IPS-15b (cell line): Measurements from ENCODE around the gene GABRR3.

Experiments
- H3K27me3 ChIP-seq: one replicate; pipeline ENCODE4 v1.6.1; 2013; ENCODE audit warnings: low read length; ENCODE audit not compliant: control insufficient read depth, insufficient read depth
- H3K36me3 ChIP-seq: one replicate; pipeline ENCODE4 v1.6.1; 2013; ENCODE audit warnings: low read length; ENCODE audit not compliant: control insufficient read depth, insufficient read depth
- H3K4me1 ChIP-seq: one replicate; pipeline ENCODE4 v1.6.1; 2013; ENCODE audit warnings: mild to moderate bottlenecking, low read length; ENCODE audit not compliant: control insufficient read depth, insufficient read depth
- H3K4me3 ChIP-seq: one replicate; pipeline ENCODE4 v1.5.1; 2013; ENCODE audit warnings: low read depth, low read length
- H3K9ac ChIP-seq: one replicate; pipeline ENCODE4 v1.6.1; 2013; ENCODE audit warnings: low read depth, mild to moderate bottlenecking, low read length
- H3K9me3 ChIP-seq: one replicate; pipeline ENCODE4 v1.6.1; 2013; ENCODE audit warnings: mild to moderate bottlenecking, low read length; ENCODE audit not compliant: control insufficient read depth, insufficient read depth

Gene GABRR3

GRCh38 chr3:97949743-97950142 is 85.4 kb downstream of the GABRR3 start:
- Histone ChIP-seq H3K4me3 (no peak overlapping the region), H3K36me3 (no peaks in the 10 kb centered on the region), H3K9me3 (no peaks in the 10 kb centered on the region), H3K27me3 (no peaks in the 10 kb centered on the region), H3K4me1 (no peaks in the 10 kb centered on the region), H3K9ac (no peak overlapping the region)

GRCh38 chr3:97949110-97949485 is 86.0 kb downstream of the GABRR3 start:
- Histone ChIP-seq H3K9me3 (no peaks in the 10 kb centered on the region), H3K27me3 (no peaks in the 10 kb centered on the region), H3K36me3 (no peaks in the 10 kb centered on the region), H3K4me1 (no peaks in the 10 kb centered on the region), H3K4me3 (no peak overlapping the region), H3K9ac (no peak overlapping the region)

DNA sequence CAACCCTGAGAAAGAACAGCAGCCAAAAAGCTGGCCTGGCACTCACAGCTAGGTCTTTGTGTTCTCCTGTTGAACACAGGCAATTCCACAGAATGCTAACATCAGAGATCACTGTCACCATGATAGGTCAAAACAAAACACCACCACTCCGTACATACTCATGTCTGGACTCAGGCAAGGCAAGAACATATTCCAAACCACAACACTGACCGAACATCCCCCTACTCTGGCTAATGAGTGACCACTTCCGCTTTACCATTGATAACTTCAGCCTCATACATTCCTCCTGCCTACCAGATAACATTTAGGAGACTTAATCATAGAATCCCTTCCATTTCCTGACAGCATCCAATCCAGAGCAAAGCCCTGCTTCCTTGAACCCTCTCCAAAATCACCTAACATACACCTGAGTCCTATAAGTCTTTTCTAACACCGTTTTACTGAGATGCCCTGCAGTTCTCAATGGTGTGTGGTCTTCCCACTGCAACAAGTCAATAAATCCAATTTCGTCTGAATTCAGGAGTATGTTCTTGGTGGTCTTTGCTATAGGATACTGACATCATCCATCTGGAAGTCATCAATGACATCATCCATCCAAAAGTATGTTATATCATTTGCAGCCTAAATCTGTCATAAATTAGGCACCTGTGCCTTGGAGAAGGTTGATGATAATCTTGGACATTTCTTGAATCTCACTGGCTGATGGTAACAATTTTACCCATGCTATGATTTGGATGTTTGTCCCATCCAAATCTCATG is 86.6 kb downstream of the GABRR3 start:
- Histone ChIP-seq H3K9me3 (no peaks in the 10 kb centered on the region), H3K4me1 (no peaks in the 10 kb centered on the region), H3K9ac (no peak overlapping the region), H3K27me3 (no peaks in the 10 kb centered on the region), H3K36me3 (no peaks in the 10 kb centered on the region), H3K4me3 (no peak overlapping the region)

GRCh38 chr3:97942801-97943546 is 92.1 kb downstream of the GABRR3 start:
- H3K27me3 ChIP-seq: no peaks in the 10 kb centered on the region
- no peak overlapping the region for H3K9ac ChIP-seq
- no peak overlapping the region for H3K4me3 ChIP-seq
- no peaks in the 10 kb centered on the region for H3K4me1 ChIP-seq
- no peaks in the 10 kb centered on the region for H3K9me3 ChIP-seq
- H3K36me3 ChIP-seq: no peaks in the 10 kb centered on the region

GRCh38 chr3:97940034-97940433 is 95.1 kb downstream of the GABRR3 start:
- no peaks in the 10 kb centered on the region for H3K9me3 ChIP-seq
- H3K27me3 ChIP-seq: no peaks in the 10 kb centered on the region
- H3K4me3 ChIP-seq: no peak overlapping the region
- H3K4me1 ChIP-seq: no peaks in the 10 kb centered on the region
- no peak overlapping the region for H3K9ac ChIP-seq
- no peaks in the 10 kb centered on the region for H3K36me3 ChIP-seq

DNA sequence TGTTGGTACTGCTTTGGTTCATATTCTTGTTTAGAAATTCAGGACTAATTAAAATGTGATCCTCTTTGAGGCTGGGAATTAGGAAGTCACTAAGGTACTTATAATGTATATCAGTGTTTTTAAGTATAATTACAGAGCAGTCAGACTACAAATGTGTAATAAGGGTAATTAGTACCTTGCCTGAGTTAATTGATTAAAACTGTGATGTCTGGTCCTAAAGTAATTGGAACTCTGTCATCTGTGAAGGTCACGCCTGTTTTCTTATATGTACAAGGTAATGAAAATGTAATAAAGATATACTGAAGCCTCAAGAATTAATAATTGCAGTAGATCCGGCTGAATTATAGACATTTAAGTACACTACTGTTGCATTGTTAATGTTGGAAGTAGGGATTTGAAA is 95.7 kb downstream of the GABRR3 start:
- Histone ChIP-seq H3K9me3 (no peaks in the 10 kb centered on the region), H3K4me3 (no peak overlapping the region), H3K9ac (no peak overlapping the region), H3K36me3 (no peaks in the 10 kb centered on the region), H3K27me3 (no peaks in the 10 kb centered on the region), H3K4me1 (no peaks in the 10 kb centered on the region)

DNA sequence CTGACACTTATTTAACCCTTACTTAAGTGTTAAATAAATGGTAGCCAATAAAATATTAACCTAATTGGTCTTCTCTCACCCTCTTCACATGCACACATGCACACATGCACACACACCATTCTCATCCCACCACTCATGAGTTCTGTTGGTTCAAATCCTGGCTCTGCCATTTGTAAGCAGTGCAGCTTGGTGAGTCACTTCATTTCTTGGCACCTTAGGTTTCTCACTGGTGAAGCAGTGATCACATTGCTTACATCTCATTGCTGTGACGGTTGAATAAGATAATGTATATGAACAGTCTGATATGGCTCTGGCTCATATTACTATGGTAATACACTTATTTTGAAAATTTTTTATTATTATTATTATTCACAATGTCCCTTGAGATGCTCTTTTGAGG is 96.7 kb downstream of the GABRR3 start:
- Histone ChIP-seq H3K4me3 (no peak overlapping the region), H3K4me1 (no peaks in the 10 kb centered on the region), H3K9me3 (no peaks in the 10 kb centered on the region), H3K27me3 (no peaks in the 10 kb centered on the region), H3K9ac (no peak overlapping the region), H3K36me3 (no peaks in the 10 kb centered on the region)

DNA sequence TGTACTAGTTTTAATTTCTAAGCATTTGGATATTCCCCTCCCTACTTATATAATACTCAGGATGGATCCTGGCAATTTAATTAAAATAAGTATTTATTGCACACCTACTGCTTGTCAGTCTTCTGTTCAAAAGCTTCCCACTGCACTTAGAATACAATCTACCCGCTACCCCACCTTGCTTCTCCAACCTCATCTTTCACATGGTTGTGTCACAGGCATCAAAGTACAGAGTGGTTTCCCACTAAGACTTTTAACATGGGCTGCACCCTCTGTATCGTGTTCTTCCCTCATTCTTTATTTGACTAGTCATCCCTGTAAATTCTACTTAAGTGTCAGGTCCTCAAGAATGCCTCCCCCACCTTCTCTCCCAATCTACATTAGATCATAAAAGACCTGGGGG is 97.9 kb downstream of the GABRR3 start:
- Histone ChIP-seq H3K36me3 (no peaks in the 10 kb centered on the region), H3K4me1 (no peaks in the 10 kb centered on the region), H3K9me3 (no peaks in the 10 kb centered on the region), H3K27me3 (no peaks in the 10 kb centered on the region), H3K4me3 (no peak overlapping the region), H3K9ac (no peak overlapping the region)

DNA sequence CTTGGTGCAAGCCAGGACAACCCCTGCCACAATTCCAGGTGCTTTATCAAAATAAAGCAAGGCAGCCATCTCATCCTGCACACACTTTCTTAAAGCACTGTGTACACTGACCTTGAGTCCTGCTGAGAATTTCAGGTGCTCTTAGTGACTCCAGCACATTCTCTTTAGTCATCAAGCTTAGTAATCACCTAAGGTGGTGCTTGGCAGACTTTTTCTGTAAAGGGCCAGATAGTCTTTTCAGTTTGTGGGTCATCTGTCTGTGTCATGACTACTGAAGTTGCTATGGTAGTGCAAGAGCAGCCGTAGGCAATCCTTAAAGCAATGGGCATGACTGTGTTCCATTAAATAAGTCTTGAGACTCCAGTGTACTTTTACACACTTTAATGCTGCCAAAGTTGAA is 99.3 kb downstream of the GABRR3 start:
- Histone ChIP-seq H3K27me3 (no peaks in the 10 kb centered on the region), H3K9me3 (no peaks in the 10 kb centered on the region), H3K36me3 (no peaks in the 10 kb centered on the region), H3K4me3 (no peak overlapping the region), H3K4me1 (no peaks in the 10 kb centered on the region), H3K9ac (no peak overlapping the region)
